GM08714 (cell line): Measurements from ENCODE around the gene LCN12.

Experiments used
- H3K4me3 ChIP-seq: fragments of 200-500 bp; sonication (Bioruptor generic); 2 replicates; pipeline ENCODE4 v1.5.1; 2014; ENCODE audit warnings: mild to moderate bottlenecking, low read length, inconsistent platforms
- ZNF274 ChIP-seq: IDR thresholded peaks from 2 replicates; pipeline ENCODE4 v1.6.1; 2012; ENCODE audit warnings: mild to moderate bottlenecking, low read depth, low read length

LCN12 gene, protein sequence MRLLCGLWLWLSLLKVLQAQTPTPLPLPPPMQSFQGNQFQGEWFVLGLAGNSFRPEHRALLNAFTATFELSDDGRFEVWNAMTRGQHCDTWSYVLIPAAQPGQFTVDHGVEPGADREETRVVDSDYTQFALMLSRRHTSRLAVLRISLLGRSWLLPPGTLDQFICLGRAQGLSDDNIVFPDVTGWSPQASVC

DNA sequence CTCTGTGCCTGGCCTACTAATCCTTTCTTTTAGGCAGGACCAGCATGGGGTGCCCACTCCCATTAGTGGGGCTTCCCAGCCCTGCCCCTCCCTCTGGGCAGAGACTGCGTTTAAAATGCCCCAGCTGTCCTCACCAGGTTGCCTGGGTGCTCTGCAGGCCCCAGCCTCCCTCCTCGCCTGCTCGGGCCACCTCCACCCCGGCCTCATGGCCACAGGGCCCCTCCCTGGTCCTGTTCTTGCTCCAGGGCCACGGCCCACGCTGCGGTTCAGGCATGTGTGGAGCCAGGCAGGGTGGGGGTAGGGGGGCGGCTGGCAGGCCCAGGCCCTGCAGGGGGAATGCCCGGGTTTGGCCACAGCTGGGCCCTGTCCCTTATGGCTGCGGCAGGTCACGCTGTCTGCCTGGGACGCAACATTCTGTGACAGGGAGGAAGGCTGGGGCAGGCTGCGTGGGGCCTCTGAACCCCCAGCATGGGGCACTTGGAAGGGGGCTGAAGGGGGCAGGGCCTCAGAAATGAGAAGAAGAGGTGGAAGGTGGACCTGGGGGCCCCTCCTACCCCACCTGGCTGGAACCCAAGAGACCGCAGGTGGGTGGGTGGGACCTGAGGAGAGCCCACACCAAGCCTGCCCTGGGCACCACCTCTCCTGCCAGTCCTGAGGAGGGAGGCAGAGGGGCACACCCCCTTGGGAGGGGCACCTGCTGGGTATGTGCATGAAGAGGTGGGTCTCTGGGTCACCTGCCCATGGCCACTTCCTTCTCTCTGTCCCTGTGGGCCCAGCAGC lies at the start of gene LCN12:
Gene LCN12, plus strand, starts transcription at position 733 of the 780 bp plus-strand sequence. CDS start 55 bp downstream, outside the sequence.
- H3K4me3 ChIP-seq: no peak within 1 kb of the TSS
- no peak for TF ChIP-seq ZNF274

GRCh38 chr9:136903041-136903554 lies 49.0 kb upstream of the LCN12 start:
- no peak for TF ChIP-seq ZNF274
- H3K4me3 ChIP-seq: no peak overlapping the region

- H3K4me3 ChIP-seq: no peak overlapping the region
- TF ChIP-seq ZNF274: no peak
These were observed 45.8 kb upstream of the LCN12 start for GRCh38 chr9:136906266-136906665.

- H3K4me3 ChIP-seq: no peak overlapping the region
- no peak for TF ChIP-seq ZNF274
These were observed 44.8 kb upstream of the LCN12 start for GRCh38 chr9:136907011-136907914.

GRCh38 chr9:136910197-136910900 lies 41.7 kb upstream of the LCN12 start:
- no peak overlapping the region for H3K4me3 ChIP-seq
- TF ChIP-seq ZNF274: no peak

DNA sequence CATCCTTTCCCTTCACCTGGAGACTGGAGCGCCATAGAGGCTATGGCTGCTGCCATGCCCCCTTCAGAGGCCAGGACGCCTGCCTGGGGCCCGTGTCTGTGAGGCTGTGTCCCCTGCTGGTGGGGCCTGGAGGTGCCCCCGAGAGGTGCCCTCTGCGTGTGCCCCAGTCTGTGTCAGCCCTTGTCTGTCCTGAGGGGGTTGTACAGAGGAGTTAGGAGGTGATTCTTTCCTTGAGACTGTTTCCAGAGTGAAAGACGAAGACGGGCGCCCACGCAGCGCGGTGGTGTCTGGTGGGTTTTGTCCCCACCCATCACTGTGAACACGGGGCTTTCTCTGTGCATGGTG lies 41.2 kb upstream of the LCN12 start:
- TF ChIP-seq ZNF274: no peak
- no peak overlapping the region for H3K4me3 ChIP-seq

DNA sequence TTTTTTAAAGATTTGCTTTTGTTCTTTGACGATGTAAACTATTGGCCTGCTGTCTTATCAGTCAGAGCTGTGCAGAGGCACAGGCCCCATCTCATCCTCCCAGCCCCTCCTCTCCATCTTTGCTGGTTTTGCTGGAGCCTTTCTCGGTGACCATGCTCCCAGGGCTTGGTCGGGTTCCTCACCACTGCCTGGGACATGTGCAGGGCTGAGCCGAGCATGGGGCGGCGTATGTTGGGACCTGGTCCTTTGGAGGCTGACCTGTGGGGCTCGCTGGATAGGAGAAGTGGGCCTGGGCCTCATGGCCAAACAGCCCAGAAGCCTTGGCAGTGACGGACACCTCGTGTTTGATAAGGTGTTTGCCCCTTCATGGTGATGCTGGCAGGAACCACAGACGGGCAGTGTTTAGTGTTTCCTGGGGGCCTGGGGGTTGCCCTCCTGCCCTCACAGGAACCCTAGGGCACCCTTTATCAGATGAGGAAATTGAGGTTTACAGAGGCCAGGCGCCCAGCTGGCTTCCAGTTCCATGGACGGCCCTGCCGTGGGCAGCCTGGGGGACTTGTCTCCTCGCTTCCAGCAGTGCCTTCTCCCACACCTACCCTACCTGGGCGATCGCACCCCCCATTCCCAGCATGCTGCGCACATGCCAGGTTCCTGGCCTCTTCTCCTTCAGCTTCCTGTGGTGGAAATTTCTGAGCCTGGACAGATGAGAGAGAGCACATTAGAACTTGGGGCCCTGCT lies 38.2 kb upstream of the LCN12 start:
- TF ChIP-seq ZNF274: no peak
- no peak overlapping the region for H3K4me3 ChIP-seq

GRCh38 chr9:136915632-136916329 lies 36.3 kb upstream of the LCN12 start:
- H3K4me3 ChIP-seq: no peak overlapping the region
- TF ChIP-seq ZNF274: no peak

DNA sequence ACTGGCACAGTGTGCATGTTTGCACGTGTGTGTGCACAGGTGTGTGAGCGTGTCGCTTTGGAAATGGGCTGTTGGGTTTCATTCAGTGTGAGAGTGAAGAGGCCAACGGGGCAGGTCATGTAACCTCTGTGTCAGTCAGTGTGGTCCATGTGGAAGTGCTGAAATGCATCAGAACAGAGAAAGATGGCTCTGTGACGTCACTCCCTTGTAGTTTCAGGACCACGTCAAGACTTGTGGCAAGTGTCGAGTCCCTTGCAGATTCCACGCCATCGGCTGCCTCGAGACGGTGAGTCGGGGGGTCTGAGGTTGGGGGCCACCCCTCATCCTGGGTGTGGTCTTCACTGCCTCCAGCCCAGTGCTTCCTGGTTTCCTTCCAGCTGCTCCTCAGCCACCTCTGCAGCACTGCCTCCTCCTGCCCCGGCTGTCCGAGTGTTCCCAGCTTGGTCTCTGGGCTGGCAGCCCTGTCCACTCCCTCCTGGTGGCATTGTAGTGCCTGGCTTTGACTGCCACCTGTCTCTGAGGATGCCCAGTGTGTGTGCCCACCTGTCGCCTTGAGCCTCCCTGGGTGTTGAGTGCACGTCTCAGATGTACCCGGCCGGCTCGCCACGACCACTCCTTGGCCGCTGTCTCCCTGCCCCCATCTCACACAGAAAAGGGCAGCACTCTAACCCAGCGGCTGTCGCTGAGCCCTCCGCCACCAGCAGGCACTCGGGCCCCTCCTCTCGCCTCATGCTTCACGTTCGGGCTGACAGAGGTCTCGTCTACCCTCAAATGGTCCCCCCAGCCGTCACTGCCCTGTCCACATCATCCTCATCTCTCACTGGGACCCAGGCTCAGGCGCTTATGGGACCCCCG lies 35.5 kb upstream of the LCN12 start:
- no peak overlapping the region for H3K4me3 ChIP-seq
- no peak for TF ChIP-seq ZNF274

- TF ChIP-seq ZNF274: no peak
- no peak overlapping the region for H3K4me3 ChIP-seq
These were observed 34.2 kb upstream of the LCN12 start for GRCh38 chr9:136917902-136918301.

DNA sequence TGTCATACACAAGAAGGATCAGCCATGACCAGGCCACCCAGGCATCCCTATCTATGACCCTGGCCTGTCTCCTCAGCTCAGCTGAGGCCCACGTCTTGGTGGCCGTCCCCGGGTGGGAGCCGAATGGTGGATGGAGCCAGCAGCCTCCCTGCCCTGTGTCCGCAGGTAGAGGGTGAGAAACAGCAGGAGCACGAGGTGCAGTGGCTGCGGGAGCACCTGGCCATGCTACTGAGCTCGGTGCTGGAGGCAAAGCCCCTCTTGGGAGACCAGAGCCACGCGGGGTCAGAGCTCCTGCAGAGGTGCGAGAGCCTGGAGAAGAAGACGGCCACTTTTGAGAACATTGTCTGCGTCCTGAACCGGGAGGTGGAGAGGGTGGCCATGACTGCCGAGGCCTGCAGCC lies 32.0 kb upstream of the LCN12 start:
- no peak for TF ChIP-seq ZNF274
- no peak overlapping the region for H3K4me3 ChIP-seq

DNA sequence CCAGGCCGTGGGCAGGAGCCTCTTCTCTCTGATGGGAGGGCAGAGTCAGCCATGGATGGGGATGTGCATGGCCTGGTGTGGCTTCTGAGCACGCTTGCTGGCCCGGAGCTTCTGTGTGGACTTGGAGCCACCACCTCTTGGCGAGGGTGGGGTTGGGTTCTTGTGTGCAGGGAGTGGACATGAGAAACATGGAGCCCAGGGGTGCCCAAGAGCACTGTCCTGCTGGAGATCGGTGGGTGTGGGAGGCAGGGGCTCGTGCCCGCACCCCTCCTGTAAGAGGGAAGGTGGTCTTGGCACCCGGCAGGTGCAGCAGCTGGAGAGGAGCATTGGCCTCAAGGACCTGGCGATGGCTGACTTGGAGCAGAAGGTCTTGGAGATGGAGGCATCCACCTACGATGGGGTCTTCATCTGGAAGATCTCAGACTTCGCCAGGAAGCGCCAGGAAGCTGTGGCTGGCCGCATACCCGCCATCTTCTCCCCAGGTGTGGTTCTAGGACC lies 31.3 kb upstream of the LCN12 start:
- TF ChIP-seq ZNF274: no peak
- no peak overlapping the region for H3K4me3 ChIP-seq

GRCh38 chr9:136921307-136921706 lies 30.8 kb upstream of the LCN12 start:
- TF ChIP-seq ZNF274: no peak
- no peak overlapping the region for H3K4me3 ChIP-seq
